Mucosa of descending colon (tissue), 3 donors: ENCODE data around the gene SLC17A2. TPM values are rescaled to one million over a fixed set of nuclear protein-coding genes. Genes with fewer than 3 reads are reported as not detected.
A peak's percentile ranks its signal among the peaks of the same experiment; 100 is the strongest.

ENCODE experiments used
- ATAC-seq: fragments of 200-7000 bp; cut with Tn5 transposase; one replicate; pipeline ENCODE4 v1.9.1; 2020; ENCODE audit warnings: mild to moderate bottlenecking, moderate library complexity
- DNase-seq, 3 donors: peaks; one replicate each; pipeline ENCODE4 v3.0.0-alpha.2; 2020
- H3K36me3 ChIP-seq: fragments of 200-600 bp; one replicate; pipeline ENCODE4 v1.8.0; 2021; ENCODE audit warnings: low read depth, mild to moderate bottlenecking
- H3K4me1 ChIP-seq: fragments of 200-600 bp; one replicate; pipeline ENCODE4 v1.8.0; 2021; ENCODE audit warnings: low read depth, mild to moderate bottlenecking
- H3K4me3 ChIP-seq: fragments of 200-600 bp; one replicate; pipeline ENCODE4 v1.8.0; 2021; ENCODE audit warnings: mild to moderate bottlenecking
- H3K9me3 ChIP-seq: fragments of 200-600 bp; one replicate; pipeline ENCODE4 v1.8.0; 2021; ENCODE audit warnings: mild to moderate bottlenecking
- intact Hi-C, 2 donors: fragments of 100-400 bp; cut with DNase I in 1 of 2; cut with micrococcal nuclease in 1 of 2; formaldehyde crosslinking; loops; one replicate each; pipeline versions ENCODE4 v1.11.0 to v1.11.1; 2022; cut with DNase I, micrococcal nuclease
- total RNA-seq, 3 donors: library from RNA; stranded (reverse); fragmentation: NEBNext Ultra II Directional in 2 of 3; extraction: Animal tissue kit (Norgen Biotek cat#: 25700) in 2 of 3; gene quantifications; one replicate each; pipeline versions ENCODE4 v1.2.1 to v1.2.4, GENCODE V29; 2021 to 2023
- TF ChIP-seq, protein P1 (sequence below): fragments of 200-600 bp; IDR thresholded peaks from one replicate; pipeline ENCODE4 v1.8.0; 2022; ENCODE audit warnings: antibody characterized with exemption, mild to moderate bottlenecking
- donor health status: DM: no; HTN: no; CAD: no; lungs with moderate emphysema.
- donor health status: DM: no; HTN: no; CAD: no.
- donor health status: DM: no; HTN: yes; CAD: no.

Gene SLC17A2
- total RNA-seq, 3 donors from 2014 or later, result not detected

DNA sequence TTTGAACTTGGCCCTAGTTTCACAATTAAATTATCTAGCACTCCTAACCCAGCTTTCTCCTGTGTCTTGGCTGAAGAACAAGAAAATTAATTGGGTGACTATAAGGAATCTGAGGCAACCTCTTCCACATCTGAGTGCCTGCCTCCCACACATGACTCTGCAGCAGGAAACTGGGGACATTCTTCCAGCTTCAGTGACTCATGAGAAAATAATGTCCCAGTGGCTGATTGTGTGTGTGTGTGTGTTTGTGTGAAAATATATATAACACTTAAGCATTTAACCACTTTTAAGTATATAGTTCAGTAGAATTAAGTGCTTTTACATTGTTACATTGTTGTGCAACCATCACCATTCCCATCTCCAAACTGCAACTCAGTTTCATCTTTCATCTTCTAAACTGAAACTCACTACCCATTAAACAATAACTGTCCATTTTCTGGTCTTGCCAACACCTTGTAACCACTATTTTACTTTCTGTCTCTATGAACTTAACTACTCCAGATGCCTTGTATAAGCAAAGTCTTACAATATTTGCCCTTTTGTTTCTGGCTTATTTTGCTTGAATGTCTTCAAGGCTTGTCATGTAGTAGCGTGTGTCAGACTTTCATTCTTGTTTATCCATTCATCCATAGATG, 40.8 kb upstream of the SLC17A2 start:
- TF ChIP-seq, protein P1, sequence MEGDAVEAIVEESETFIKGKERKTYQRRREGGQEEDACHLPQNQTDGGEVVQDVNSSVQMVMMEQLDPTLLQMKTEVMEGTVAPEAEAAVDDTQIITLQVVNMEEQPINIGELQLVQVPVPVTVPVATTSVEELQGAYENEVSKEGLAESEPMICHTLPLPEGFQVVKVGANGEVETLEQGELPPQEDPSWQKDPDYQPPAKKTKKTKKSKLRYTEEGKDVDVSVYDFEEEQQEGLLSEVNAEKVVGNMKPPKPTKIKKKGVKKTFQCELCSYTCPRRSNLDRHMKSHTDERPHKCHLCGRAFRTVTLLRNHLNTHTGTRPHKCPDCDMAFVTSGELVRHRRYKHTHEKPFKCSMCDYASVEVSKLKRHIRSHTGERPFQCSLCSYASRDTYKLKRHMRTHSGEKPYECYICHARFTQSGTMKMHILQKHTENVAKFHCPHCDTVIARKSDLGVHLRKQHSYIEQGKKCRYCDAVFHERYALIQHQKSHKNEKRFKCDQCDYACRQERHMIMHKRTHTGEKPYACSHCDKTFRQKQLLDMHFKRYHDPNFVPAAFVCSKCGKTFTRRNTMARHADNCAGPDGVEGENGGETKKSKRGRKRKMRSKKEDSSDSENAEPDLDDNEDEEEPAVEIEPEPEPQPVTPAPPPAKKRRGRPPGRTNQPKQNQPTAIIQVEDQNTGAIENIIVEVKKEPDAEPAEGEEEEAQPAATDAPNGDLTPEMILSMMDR, result no peak
- peaks cover 12% of the 10 kb centered on the region for H3K4me1 ChIP-seq
- intact Hi-C loops, result no loop called here
- no peak for DNase-seq
- H3K36me3 ChIP-seq, result peaks cover 24% of the 10 kb centered on the region
- H3K9me3 ChIP-seq, result no peaks in the 10 kb centered on the region
- no peak overlapping the region for H3K4me3 ChIP-seq
- ATAC-seq, result peak; percentile 40

DNA sequence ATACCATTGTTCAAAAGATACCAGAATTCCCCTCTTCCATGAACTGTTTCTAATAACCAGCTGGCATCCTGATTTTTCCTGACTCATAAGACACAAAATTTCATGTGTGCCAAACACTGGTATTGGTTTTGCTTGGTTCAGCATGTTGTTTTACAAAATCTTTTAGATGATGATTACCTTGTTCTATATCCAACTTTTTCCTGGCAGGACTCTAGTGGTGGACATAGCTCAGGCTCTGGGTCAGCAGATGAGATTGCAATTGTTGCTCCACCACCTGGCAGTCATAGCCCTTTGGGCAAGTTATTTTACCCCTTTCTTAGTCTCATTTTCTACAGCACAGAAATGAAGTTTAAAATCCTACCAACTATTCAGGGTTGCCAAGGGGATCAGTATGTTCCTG, 38.3 kb upstream of the SLC17A2 start:
- intact Hi-C loops, result no loop called here
- no peaks in the 10 kb centered on the region for H3K9me3 ChIP-seq
- ATAC-seq, result no peak
- H3K4me3 ChIP-seq, result no peak overlapping the region
- peaks cover 17% of the 10 kb centered on the region for H3K36me3 ChIP-seq
- DNase-seq, result no peak
- TF ChIP-seq, protein P1, result no peak
- H3K4me1 ChIP-seq, result peaks cover 16% of the 10 kb centered on the region

DNA sequence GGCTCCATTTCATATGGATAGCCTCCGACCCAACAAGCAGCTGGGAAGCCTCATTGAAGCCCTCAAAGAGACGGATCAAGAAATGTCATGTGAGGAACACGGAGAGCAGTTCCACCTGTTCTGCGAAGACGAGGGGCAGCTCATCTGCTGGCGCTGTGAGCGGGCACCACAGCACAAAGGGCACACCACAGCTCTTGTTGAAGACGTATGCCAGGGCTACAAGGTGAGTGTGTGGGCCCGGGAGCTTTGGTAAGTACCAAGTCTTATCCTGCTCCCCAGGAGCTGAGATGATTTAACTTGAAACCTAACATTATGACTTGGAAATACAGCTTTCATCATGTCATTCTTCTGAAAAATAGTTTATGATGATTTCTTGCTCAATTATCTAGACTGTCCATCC, 36.2 kb upstream of the SLC17A2 start:
- no peaks in the 10 kb centered on the region for H3K9me3 ChIP-seq
- DNase-seq (no peak), ATAC-seq (no peak)
- H3K4me3 ChIP-seq, result no peak overlapping the region
- H3K4me1 ChIP-seq, result peaks cover 16% of the 10 kb centered on the region
- TF ChIP-seq, protein P1, result no peak
- H3K36me3 ChIP-seq, result peaks cover 7% of the 10 kb centered on the region
- intact Hi-C loops, result no loop called here

DNA sequence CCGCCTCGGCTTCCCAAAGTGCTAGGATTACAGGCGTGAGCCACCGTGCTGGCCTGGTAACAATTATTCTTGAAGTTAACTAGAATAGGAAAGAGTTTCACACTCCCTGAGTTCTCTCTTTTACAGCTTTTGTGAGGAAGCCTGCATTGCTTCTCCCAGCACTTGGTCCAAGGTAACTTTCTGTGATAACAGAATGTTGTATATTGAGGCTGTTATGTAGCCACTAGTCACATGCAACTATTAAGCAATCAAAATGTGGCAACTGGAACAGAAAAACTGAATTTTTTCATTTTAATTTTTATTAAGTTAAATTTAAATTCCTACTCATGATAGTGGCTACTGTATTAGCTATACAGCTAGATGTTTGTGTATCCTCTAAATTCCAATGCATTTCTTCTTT, 34.6 kb upstream of the SLC17A2 start:
- Histone ChIP-seq H3K36me3 (peaks cover under 1% of the 10 kb centered on the region), H3K4me1 (peaks cover 16% of the 10 kb centered on the region), H3K9me3 (no peaks in the 10 kb centered on the region), H3K4me3 (no peak overlapping the region)
- no peak for ATAC-seq
- DNase-seq, result no peak
- intact Hi-C loops, result no loop called here
- TF ChIP-seq, protein P1, result no peak

DNA sequence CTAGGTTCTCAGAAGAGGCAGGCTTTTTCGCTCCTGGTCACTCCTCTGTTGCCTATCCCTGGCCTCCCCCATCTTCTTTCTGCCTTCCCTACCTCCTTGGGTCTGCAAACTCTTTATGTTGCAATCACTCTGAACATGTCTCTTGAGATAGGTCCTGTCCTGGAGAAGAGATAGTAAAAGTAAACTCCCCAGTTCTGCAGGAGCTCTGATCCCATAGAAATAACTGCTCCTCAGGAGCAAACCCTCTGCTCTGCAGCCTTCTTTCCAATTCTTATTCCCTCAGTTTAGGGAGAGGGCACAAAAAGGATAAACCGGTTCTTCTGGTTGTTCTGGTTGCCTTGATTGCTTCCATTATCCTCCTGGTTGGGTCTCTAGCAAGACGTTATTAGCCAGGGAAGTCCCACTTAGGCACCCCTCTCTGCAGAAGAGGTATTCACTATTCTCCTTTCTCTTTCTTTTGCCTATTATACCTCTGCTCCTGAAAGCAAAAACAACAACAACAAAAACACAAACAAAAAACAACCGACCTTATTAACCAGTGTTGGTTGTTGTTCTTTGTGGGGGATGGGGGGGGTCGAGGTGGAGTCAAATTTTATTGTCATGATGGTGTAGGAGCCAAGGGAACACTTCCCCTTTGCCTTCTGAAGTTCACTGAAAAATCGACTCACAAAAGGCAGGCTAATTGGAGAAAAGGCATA, 33.1 kb upstream of the SLC17A2 start:
- ATAC-seq (peak; percentile 7), DNase-seq (peak in 1 of 3 donors; percentile 55)
- peaks cover 16% of the 10 kb centered on the region for H3K4me1 ChIP-seq
- H3K9me3 ChIP-seq, result no peaks in the 10 kb centered on the region
- TF ChIP-seq, protein P1, result no peak
- peak overlapping the region; percentile 30 for H3K4me3 ChIP-seq
- no peaks in the 10 kb centered on the region for H3K36me3 ChIP-seq
- intact Hi-C loops, result no loop called here
